HG03378 (cell line): ENCODE measurements around the gene SLC28A3.

ENCODE experiments used
- ATAC-seq: cut with Tn5 transposase; IDR thresholded peaks from one replicate; pipeline ENCODE4 v1.9.1; 2021; ENCODE audit warnings: mild to moderate bottlenecking, moderate library complexity; ENCODE audit not compliant: unreplicated experiment

The SLC28A3 gene

GRCh38 chr9:84339962-84340361, 596 bp downstream of the SLC28A3 start:
- ATAC-seq = no peak

- no peak for ATAC-seq
Measured at GRCh38 chr9:84339503-84339902, 1.1 kb downstream of the SLC28A3 start.

- ATAC-seq = no peak
Measured at GRCh38 chr9:84338792-84339191, 1.8 kb downstream of the SLC28A3 start.

- ATAC-seq = no peak
Measured at GRCh38 chr9:84337252-84337651, 3.3 kb downstream of the SLC28A3 start.

GRCh38 chr9:84331119-84331809, 9.3 kb downstream of the SLC28A3 start:
- no peak for ATAC-seq

GRCh38 chr9:84330246-84330645, 10.3 kb downstream of the SLC28A3 start:
- no peak for ATAC-seq

- ATAC-seq = no peak
Measured at GRCh38 chr9:84327184-84327583, 13.4 kb downstream of the SLC28A3 start.

- ATAC-seq = no peak
Measured at GRCh38 chr9:84325347-84325973, 15.1 kb downstream of the SLC28A3 start.

- no peak for ATAC-seq
Measured at GRCh38 chr9:84324811-84325210, 15.7 kb downstream of the SLC28A3 start.

- no peak for ATAC-seq
Measured at GRCh38 chr9:84323858-84324257, 16.7 kb downstream of the SLC28A3 start.

- ATAC-seq = no peak
Measured at GRCh38 chr9:84322828-84323227, 17.7 kb downstream of the SLC28A3 start.

GRCh38 chr9:84320231-84320630, 20.3 kb downstream of the SLC28A3 start:
- ATAC-seq = no peak

GRCh38 chr9:84319632-84320031, 20.9 kb downstream of the SLC28A3 start:
- no peak for ATAC-seq

GRCh38 chr9:84318981-84319380, 21.6 kb downstream of the SLC28A3 start:
- no peak for ATAC-seq

- no peak for ATAC-seq
Measured at GRCh38 chr9:84317563-84317962, 23.0 kb downstream of the SLC28A3 start.

GRCh38 chr9:84315278-84315877, 25.2 kb downstream of the SLC28A3 start:
- ATAC-seq = no peak

- ATAC-seq = no peak
Measured at GRCh38 chr9:84314306-84314705, 26.3 kb downstream of the SLC28A3 start.

- no peak for ATAC-seq
Measured at GRCh38 chr9:84310883-84311282, 29.7 kb downstream of the SLC28A3 start.

- no peak for ATAC-seq
Measured at GRCh38 chr9:84305497-84306131, 34.9 kb downstream of the SLC28A3 start.

GRCh38 chr9:84304166-84304565, 36.4 kb downstream of the SLC28A3 start:
- no peak for ATAC-seq

GRCh38 chr9:84303061-84303460, 37.5 kb downstream of the SLC28A3 start:
- ATAC-seq = no peak

- no peak for ATAC-seq
Measured at GRCh38 chr9:84301851-84302250, 38.7 kb downstream of the SLC28A3 start.
